Upper lobe of right lung (tissue), 1 donor: Measurements from ENCODE around the gene CEP97. TPM values are rescaled to one million over a fixed set of nuclear protein-coding genes. Genes with fewer than 3 reads are reported as not detected.
"Not testable (repeated sequence)": the region's sequence is repeated elsewhere in the genome, so short reads cannot be mapped to it uniquely, and the experiment has no call there.

Experiments
- ATAC-seq: fragments of 200-7000 bp; cut with Tn5 transposase; one replicate; pipeline ENCODE4 v1.9.1; 2020; ENCODE audit warnings: mild to moderate bottlenecking, moderate library complexity
- DNase-seq: peaks from one replicate; pipeline ENCODE4 v3.0.0-alpha.2; 2020
- H3K27ac ChIP-seq: fragments of 200-600 bp; one replicate; pipeline ENCODE4 v1.8.0; 2022
- H3K27me3 ChIP-seq: fragments of 200-600 bp; one replicate; pipeline ENCODE4 v1.8.0; 2022; ENCODE audit warnings: mild to moderate bottlenecking
- H3K36me3 ChIP-seq: fragments of 200-600 bp; one replicate; pipeline ENCODE4 v1.8.0; 2022
- H3K4me1 ChIP-seq: fragments of 200-600 bp; one replicate; pipeline ENCODE4 v1.8.0; 2022
- H3K4me3 ChIP-seq: fragments of 200-600 bp; one replicate; pipeline ENCODE4 v1.8.0; 2022; ENCODE audit warnings: mild to moderate bottlenecking
- H3K9me3 ChIP-seq: fragments of 200-600 bp; one replicate; pipeline ENCODE4 v1.8.0; 2022
- CTCF ChIP-seq: fragments of 200-600 bp; IDR thresholded peaks from one replicate; pipeline ENCODE4 v1.8.0; 2022; ENCODE audit warnings: antibody characterized with exemption
- intact Hi-C: fragments of 100-400 bp; cut with DNase I; formaldehyde crosslinking; loops from one replicate; pipeline ENCODE4 v1.11.0; 2022
- total RNA-seq: library from RNA; stranded (reverse); fragmentation: NEBNext Ultra II Directional; extraction: Animal tissue kit (Norgen Biotek cat#: 25700); gene quantifications from one replicate; pipeline ENCODE4 v1.2.1, GENCODE V29; 2021
- donor health status: DM: no; HTN: yes; CAD: no; lungs with severe emphysema.

Gene CEP97
- total RNA-seq, 1 donor from 2014 or later: 7.6 TPM

GRCh38 chr3:101758224-101758623 lies 33.8 kb downstream of the CEP97 start:
- Histone ChIP-seq H3K36me3 (peaks cover 46% of the 10 kb centered on the region), H3K27ac (no peak overlapping the region), H3K4me1 (no peaks in the 10 kb centered on the region), H3K4me3 (no peak overlapping the region), H3K27me3 (no peaks in the 10 kb centered on the region), H3K9me3 (no peaks in the 10 kb centered on the region)
- ATAC-seq: no peak
- TF ChIP-seq CTCF: no peak
- DNase-seq: no peak
- intact Hi-C loops: no loop called here

GRCh38 chr3:101762041-101762646 lies 37.7 kb downstream of the CEP97 start:
- Histone ChIP-seq H3K4me1 (no peaks in the 10 kb centered on the region), H3K27me3 (no peaks in the 10 kb centered on the region), H3K9me3 (no peaks in the 10 kb centered on the region), H3K36me3 (peaks cover 29% of the 10 kb centered on the region), H3K4me3 (no peak overlapping the region), H3K27ac (no peak overlapping the region)
- DNase-seq (no peak), ATAC-seq (no peak)
- TF ChIP-seq CTCF: no peak
- intact Hi-C loops: no loop called here

- intact Hi-C loops, H3K4me1 ChIP-seq, H3K4me3 ChIP-seq, H3K27ac ChIP-seq, H3K36me3 ChIP-seq, H3K27me3 ChIP-seq, H3K9me3 ChIP-seq, DNase-seq, ATAC-seq: not testable (repeated sequence)
These were observed 53.4 kb downstream of the CEP97 start for GRCh38 chr3:101777745-101778281.

- Histone ChIP-seq H3K36me3 (peaks cover 12% of the 10 kb centered on the region), H3K4me3 (peak overlapping the region; percentile 94), H3K4me1 (peaks cover 8% of the 10 kb centered on the region), H3K27ac (peak overlapping the region; percentile 87), H3K27me3 (no peaks in the 10 kb centered on the region), H3K9me3 (no peaks in the 10 kb centered on the region)
- intact Hi-C loops: no loop called here
- DNase-seq (no peak), ATAC-seq (no peak)
- no peak for TF ChIP-seq CTCF
These were observed 54.1 kb downstream of the CEP97 start for GRCh38 chr3:101778385-101779046.

GRCh38 chr3:101779047-101779821 lies 54.8 kb downstream of the CEP97 start, which contains the start of gene NXPE3:
Gene NXPE3, plus strand, starts transcription at chr3:101779211. Its CDS starts 6,386 bp downstream, at chr3:101785597.
- ATAC-seq: peak; percentile 99
- Histone ChIP-seq H3K27ac (peak within 1 kb of the TSS; percentile 87), H3K4me1 (peaks cover 8% of the 10 kb centered on the region), H3K27me3 (no peaks in the 10 kb centered on the region), H3K4me3 (peak within 1 kb of the TSS; percentile 94), H3K36me3 (peaks cover 19% of the 10 kb centered on the region), H3K9me3 (no peaks in the 10 kb centered on the region)
- intact Hi-C loops: no loop called here
- peak; percentile 96 for DNase-seq
- TF ChIP-seq CTCF: no peak
